Testis (tissue), 2 donors: ENCODE data around the gene TSEN54.

Experiments
- POLR2A ChIP-seq: fragments of 450-650 bp; IDR thresholded peaks from one replicate; pipeline ENCODE4 v1.6.1; 2017; ENCODE audit warnings: antibody characterized with exemption, mild to moderate bottlenecking, moderate library complexity
- TF ChIP-seq, protein P1 (sequence below), 3 experiments: fragments of 450-650 bp in 2 of 3; fragments of 200-600 bp in 1 of 3; sonication (generic) in 1 of 3; IDR thresholded peaks; one replicate each; pipeline ENCODE4 v1.5.1; 2016 to 2019; ENCODE audit warnings: antibody characterized with exemption in 3 of 3, mild to moderate bottlenecking in 2 of 3, moderate library complexity in 1 of 3

DNA sequence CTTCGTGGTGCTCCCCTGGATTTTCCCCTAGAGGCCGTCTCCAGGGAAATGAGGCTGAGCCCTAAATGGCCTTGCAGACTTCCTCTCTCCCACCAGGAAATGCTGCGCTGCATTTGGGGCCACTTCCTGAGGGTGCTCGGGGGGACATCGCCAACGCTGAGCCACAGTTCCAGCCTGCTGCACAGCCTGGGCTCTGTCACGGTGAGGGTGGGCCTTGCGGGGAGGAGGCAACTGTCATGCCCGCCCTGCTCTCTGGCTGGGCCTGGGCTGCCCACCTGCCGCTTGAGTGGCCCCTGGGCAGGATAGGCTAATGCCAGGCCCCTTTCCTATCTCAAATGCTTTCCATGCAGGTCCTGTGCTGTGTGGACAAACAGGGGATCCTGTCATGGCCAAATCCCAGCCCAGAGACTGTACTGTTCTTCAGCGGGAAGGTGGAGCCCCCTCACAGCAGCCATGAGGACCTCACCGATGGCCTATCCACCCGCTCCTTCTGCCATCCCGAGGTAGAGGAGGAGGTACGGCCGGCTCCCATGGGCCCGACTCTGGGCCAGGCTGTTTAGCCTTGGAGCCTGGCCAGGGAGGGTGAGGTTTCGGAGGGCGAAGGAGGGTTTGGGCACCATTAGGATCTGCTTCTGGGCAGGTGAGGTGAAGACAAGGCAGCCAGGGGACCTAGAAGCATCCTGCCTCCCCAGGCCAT is 25.2 kb upstream of the TSEN54 start:
- TF ChIP-seq, protein P1, sequence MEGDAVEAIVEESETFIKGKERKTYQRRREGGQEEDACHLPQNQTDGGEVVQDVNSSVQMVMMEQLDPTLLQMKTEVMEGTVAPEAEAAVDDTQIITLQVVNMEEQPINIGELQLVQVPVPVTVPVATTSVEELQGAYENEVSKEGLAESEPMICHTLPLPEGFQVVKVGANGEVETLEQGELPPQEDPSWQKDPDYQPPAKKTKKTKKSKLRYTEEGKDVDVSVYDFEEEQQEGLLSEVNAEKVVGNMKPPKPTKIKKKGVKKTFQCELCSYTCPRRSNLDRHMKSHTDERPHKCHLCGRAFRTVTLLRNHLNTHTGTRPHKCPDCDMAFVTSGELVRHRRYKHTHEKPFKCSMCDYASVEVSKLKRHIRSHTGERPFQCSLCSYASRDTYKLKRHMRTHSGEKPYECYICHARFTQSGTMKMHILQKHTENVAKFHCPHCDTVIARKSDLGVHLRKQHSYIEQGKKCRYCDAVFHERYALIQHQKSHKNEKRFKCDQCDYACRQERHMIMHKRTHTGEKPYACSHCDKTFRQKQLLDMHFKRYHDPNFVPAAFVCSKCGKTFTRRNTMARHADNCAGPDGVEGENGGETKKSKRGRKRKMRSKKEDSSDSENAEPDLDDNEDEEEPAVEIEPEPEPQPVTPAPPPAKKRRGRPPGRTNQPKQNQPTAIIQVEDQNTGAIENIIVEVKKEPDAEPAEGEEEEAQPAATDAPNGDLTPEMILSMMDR (IDR thresholded peaks at IDR 0.05) = no peak
- no peak for TF ChIP-seq POLR2A
